Testis (tissue), 3 donors: ENCODE measurements around the gene SLC16A3. TPM values are rescaled to one million over a fixed set of nuclear protein-coding genes. Genes with fewer than 3 reads are reported as not detected.

ENCODE experiments used
- DNase-seq: peaks from one replicate; pipeline ENCODE4 v3.0.0-alpha.2; 2019
- H3K27ac ChIP-seq, 2 donors: fragments of 200-600 bp; sonication (generic); one replicate each; pipeline ENCODE4 v1.5.1; 2019
- H3K27me3 ChIP-seq: fragments of 200-600 bp; sonication (generic); one replicate; pipeline ENCODE4 v1.5.1; 2019
- H3K36me3 ChIP-seq: fragments of 200-600 bp; sonication (generic); one replicate; pipeline ENCODE4 v1.5.1; 2017; ENCODE audit warnings: low read depth; ENCODE audit errors: missing control alignments
- H3K4me1 ChIP-seq: fragments of 200-600 bp; sonication (generic); one replicate; pipeline ENCODE4 v1.5.1; 2019
- H3K4me3 ChIP-seq, 2 donors: fragments of 200-600 bp; sonication (generic); one replicate each; pipeline ENCODE4 v1.5.1; 2017 to 2019
- H3K9me3 ChIP-seq: fragments of 200-600 bp; sonication (generic); one replicate; pipeline ENCODE4 v1.5.1; 2017
- POLR2A ChIP-seq: fragments of 450-650 bp; IDR thresholded peaks from one replicate; pipeline ENCODE4 v1.6.1; 2017; ENCODE audit warnings: antibody characterized with exemption, mild to moderate bottlenecking, moderate library complexity
- WGBS, 2 donors: methylation state at CpG; one replicate each; pipeline ENCODE4 v1.1.5; 2018; 5-methylcytosine and 5-hydroxymethylcytosine counted together
- intact Hi-C: fragments of 100-400 bp; cut with DNase I; formaldehyde crosslinking; loops from one replicate; pipeline ENCODE4 v1.15.1; 2023; ENCODE audit warnings: low total_unique reads
- polyA plus RNA-seq: library from polyadenylated mRNA; stranded (reverse); fragments of 350-450 nt; fragmentation: Illumina TruSeq; extraction: RNeasy Lipid Tissue Mini Kit (QIAGEN cat#74804); gene quantifications from one replicate; pipeline ENCODE4 v1.2.3, GENCODE V29; 2014; ENCODE audit warnings: low read depth, low replicate concordance; ENCODE audit not compliant: insufficient read depth
- total RNA-seq, 2 donors: library from RNA; depleted of rRNA; stranded (reverse); fragments of >200 nt; gene quantifications; one replicate each; pipeline ENCODE4 v1.2.3, GENCODE V29; 2016
- TF ChIP-seq, protein P1 (sequence below), 3 experiments: fragments of 450-650 bp in 2 of 3; fragments of 200-600 bp in 1 of 3; sonication (generic) in 1 of 3; IDR thresholded peaks; one replicate each; pipeline ENCODE4 v1.5.1; 2016 to 2019; ENCODE audit warnings: antibody characterized with exemption in 3 of 3, mild to moderate bottlenecking in 2 of 3, moderate library complexity in 1 of 3

The SLC16A3 gene
- total and polyA plus RNA-seq, 3 donors from 2014 or later = 67.7 to 71.4 (median 70.6) TPM

DNA sequence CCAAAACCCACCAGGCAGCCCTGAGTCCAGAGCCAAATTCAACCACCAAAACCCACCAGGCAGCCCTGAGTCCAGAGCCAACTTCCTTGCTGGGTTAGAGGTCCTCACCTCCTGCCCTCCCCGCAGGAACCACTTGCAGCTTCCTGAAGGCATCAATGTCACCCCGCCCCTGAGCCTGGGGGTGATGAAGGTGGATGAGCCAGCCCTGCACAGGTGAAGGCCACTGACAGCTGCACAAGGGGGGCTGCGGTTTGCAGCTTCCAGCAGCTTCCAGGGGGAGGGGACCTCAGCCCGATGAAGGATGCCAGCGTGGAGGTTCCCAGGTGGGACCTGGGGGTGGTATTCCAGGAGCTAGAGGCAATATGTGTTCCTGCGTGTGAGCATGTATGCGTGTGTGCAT, 52.2 kb downstream of the SLC16A3 start:
- Histone ChIP-seq H3K36me3 (no peaks in the 10 kb centered on the region), H3K27me3 (no peaks in the 10 kb centered on the region), H3K4me3 (no peak overlapping the region), H3K4me1 (no peaks in the 10 kb centered on the region), H3K9me3 (no peaks in the 10 kb centered on the region), H3K27ac (no peak overlapping the region)
- intact Hi-C loops = no loop called here
- WGBS, 2 donors = 74 to 76% methylated on average over 6 to 7 of the region's 7 CpGs
- DNase-seq = no peak
- TF ChIP-seq, protein P1, sequence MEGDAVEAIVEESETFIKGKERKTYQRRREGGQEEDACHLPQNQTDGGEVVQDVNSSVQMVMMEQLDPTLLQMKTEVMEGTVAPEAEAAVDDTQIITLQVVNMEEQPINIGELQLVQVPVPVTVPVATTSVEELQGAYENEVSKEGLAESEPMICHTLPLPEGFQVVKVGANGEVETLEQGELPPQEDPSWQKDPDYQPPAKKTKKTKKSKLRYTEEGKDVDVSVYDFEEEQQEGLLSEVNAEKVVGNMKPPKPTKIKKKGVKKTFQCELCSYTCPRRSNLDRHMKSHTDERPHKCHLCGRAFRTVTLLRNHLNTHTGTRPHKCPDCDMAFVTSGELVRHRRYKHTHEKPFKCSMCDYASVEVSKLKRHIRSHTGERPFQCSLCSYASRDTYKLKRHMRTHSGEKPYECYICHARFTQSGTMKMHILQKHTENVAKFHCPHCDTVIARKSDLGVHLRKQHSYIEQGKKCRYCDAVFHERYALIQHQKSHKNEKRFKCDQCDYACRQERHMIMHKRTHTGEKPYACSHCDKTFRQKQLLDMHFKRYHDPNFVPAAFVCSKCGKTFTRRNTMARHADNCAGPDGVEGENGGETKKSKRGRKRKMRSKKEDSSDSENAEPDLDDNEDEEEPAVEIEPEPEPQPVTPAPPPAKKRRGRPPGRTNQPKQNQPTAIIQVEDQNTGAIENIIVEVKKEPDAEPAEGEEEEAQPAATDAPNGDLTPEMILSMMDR (IDR thresholded peaks at IDR 0.05) = no peak
- TF ChIP-seq POLR2A = no peak

DNA sequence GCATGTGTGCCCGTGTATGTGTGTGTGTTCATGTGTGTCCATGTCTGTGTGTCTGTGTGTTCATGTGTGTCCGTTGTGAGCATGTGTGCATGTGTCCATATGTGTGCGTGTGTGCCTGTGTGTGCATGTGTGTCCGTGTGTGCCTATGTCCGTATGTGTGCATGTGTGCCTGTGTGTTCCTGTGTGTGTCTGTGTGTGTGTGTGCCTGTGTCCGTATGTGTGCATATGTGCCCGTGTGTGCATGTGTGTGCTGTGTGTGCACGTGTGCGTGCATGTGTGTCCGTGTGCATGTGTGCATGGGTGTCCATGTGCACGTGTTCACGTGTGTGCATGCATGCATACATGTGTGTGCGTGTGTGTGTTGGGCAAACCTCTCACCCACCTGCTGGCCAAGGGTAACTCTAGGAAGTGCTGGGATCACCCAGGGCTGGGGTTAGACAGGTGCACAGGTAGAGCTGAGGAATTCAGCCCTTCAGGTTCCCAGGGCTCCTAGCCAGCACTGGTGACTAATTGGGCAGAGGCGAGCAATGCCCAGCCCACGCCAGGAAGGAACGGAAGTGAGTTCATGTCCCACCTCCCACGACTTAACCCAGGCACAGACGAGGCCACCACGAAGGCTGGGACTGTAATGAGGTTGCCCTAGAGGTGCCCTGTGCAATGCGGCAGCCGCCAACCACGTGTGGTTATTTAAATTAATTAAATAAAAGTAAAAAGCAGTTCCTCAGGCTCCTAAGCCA, 52.8 kb downstream of the SLC16A3 start:
- no peak overlapping the region for H3K27ac ChIP-seq

DNA sequence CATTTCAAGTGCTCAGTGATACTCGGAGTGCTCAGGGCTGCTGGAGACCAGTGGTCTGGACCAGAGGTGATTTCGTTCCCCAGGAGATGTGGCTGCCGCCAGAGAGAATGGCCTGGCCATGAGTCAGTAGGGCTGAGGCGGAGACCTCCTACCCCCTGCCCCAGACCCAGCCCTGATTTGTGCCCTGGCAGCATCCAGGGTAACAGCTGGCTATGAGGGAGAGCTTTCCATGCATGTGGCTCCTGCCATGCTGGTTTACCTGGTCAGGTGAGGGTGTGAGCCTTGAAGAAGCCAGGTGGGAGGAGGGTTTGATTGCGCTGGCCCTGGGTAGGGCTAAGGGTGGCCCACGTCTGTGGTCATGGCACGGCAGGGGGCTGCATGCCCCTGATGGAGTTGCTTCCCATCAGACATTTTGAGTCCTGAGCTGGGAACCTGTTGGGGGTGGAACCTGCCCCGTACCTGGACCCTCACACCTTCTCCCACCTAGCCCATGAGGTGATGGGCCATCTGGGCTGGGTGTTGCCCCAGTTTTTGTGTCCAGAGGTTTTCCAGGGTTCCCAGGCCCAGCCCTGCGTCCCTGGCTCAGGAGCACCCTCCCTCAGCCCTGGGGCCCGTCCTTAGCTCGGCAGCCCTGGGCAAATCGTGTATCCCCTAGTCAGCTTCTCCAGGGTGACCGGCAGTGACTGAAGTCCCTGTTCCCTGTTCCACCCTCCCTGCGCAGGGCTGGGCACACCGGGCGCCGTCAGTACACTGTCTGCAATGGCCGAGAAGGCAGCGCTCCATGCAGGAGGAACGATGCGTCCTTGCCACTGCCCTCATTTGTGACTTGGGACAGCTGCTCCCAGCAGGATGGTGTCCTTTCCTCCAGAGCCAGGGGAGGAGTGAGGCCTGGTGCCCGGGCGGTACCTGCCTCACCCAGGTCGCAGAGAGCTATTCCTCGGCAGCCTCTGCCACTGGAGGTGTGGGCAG, 53.7 kb downstream of the SLC16A3 start:
- Histone ChIP-seq H3K4me3 (no peak overlapping the region), H3K9me3 (no peaks in the 10 kb centered on the region), H3K27me3 (no peaks in the 10 kb centered on the region), H3K27ac (no peak overlapping the region), H3K4me1 (no peaks in the 10 kb centered on the region), H3K36me3 (no peaks in the 10 kb centered on the region)
- intact Hi-C loops = no loop called here
- no peak for TF ChIP-seq POLR2A
- TF ChIP-seq, protein P1 (IDR thresholded peaks at IDR 0.05) = no peak
- WGBS, 2 donors = 89 to 91% methylated on average over 7 to 25 of the region's 25 CpGs
- DNase-seq = no peak

More for the DNA sequence above, 52.8 kb downstream of the SLC16A3 start:
- TF ChIP-seq, protein P1 (IDR thresholded peaks at IDR 0.05) = no peak
- TF ChIP-seq POLR2A = no peak
- H3K27me3 ChIP-seq = no peaks in the 10 kb centered on the region
- no peak for DNase-seq
- H3K4me1 ChIP-seq = no peaks in the 10 kb centered on the region
- no peaks in the 10 kb centered on the region for H3K36me3 ChIP-seq
- intact Hi-C loops = no loop called here
- no peaks in the 10 kb centered on the region for H3K9me3 ChIP-seq
- 70 to 83% methylated on average over 22 of the region's 22 CpGs for WGBS, 2 donors
- no peak overlapping the region for H3K4me3 ChIP-seq

DNA sequence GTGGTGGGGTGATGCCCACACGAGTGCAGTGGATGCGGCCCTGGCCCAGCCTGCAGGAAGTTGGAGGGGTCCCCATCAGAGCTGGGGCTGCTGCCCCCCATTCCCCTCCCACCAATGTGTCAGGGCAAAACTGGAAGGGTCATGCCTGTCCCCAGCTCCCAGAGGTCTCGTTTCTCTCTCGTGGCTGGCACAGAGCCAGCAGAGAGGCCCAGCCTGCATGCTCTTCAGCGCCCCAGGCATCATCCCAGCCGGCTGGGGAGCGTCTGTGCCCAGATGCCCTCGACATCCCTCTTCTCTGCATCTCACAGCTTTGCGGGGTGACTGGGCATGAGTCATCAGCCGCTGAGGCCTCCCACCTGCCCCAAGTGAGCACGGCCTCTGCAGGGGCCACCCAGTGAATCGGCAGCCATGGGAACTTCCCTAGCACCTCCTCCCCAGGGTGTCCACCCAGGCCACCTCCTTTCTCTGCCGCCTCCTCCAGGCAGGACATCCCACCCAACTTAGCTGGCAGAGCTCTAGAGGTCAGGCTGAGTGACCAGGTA, 54.4 kb downstream of the SLC16A3 start:
- 51 to 59% methylated on average over 4 to 12 of the region's 13 CpGs for WGBS, 2 donors
- no peak for TF ChIP-seq POLR2A
- Histone ChIP-seq H3K27me3 (no peaks in the 10 kb centered on the region), H3K27ac (no peak overlapping the region), H3K9me3 (no peaks in the 10 kb centered on the region), H3K4me1 (no peaks in the 10 kb centered on the region), H3K36me3 (no peaks in the 10 kb centered on the region), H3K4me3 (no peak overlapping the region)
- intact Hi-C loops = no loop called here
- no peak for DNase-seq

DNA sequence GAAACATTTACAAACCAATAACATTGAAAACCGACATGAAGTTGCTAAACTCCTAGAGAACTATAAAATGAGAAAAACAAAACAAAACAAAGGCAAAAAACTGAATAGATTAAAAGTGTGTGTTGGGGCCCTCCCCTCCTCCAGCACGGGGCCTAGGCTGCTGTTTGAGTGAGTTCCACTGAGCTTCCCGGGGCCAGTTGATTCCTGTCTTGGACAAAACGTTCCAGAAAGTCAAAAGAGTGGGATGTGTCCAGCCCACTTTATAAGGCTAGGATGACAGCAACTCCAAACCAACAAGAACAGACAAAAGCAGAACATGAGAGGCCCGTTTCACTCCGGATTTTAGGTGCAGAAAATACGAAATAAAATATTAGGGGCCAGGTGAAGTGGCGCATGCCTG, 56.3 kb downstream of the SLC16A3 start:
- Histone ChIP-seq H3K27me3 (no peaks in the 10 kb centered on the region), H3K4me1 (no peaks in the 10 kb centered on the region), H3K36me3 (no peaks in the 10 kb centered on the region), H3K27ac (peak overlapping the region; percentile 32 to 55), H3K9me3 (no peaks in the 10 kb centered on the region), H3K4me3 (no peak overlapping the region)
- 50 to 54% methylated on average over 8 of the region's 8 CpGs for WGBS, 2 donors
- DNase-seq = no peak
- TF ChIP-seq, protein P1 (IDR thresholded peaks at IDR 0.05) = no peak
- TF ChIP-seq POLR2A = no peak
- intact Hi-C loops = no loop called here
